Testis (tissue), 2 donors: ENCODE data around the gene MRPL53.

ENCODE experiments used
- CTCF ChIP-seq, 3 experiments: fragments of 450-650 bp in 2 of 3; fragments of 200-600 bp in 1 of 3; sonication (generic) in 1 of 3; IDR thresholded peaks; one replicate each; pipeline ENCODE4 v1.5.1; 2016 to 2019; ENCODE audit warnings: antibody characterized with exemption in 3 of 3, mild to moderate bottlenecking in 2 of 3, moderate library complexity in 1 of 3
- POLR2A ChIP-seq: fragments of 450-650 bp; IDR thresholded peaks from one replicate; pipeline ENCODE4 v1.6.1; 2017; ENCODE audit warnings: antibody characterized with exemption, mild to moderate bottlenecking, moderate library complexity

- TF ChIP-seq CTCF (IDR thresholded peaks at IDR 0.05), result no peak
- TF ChIP-seq POLR2A, result no peak
Observed at GRCh38 chr2:74430502-74430901, 42.0 kb downstream of the MRPL53 start.
